Naive B cell (primary cell): Measurements from ENCODE around the gene AFF3. TPM values are rescaled to one million over a fixed set of nuclear protein-coding genes. Genes with fewer than 3 reads are reported as not detected.
"Not testable (repeated sequence)": the region's sequence is repeated elsewhere in the genome, so short reads cannot be mapped to it uniquely, and the experiment has no call there.

Experiments
- ATAC-seq, 2 donors: fragments of 150-1000 bp; cut with Tn5 transposase; 2 replicates each; pipeline ENCODE4 v1.10.0; 2021; ENCODE audit warnings: low read depth in 2 of 2, mild to moderate bottlenecking in 2 of 2, moderate library complexity in 2 of 2
- DNase-seq: peaks from one replicate; pipeline ENCODE4 v3.0.0; 2022
- H3K27ac Mint-ChIP-seq, 6 donors: one replicate each; pipeline ENCODE4 v1.8.0; 2020 to 2022; ENCODE audit warnings: mild to moderate bottlenecking in 6 of 6, mixed read lengths in 6 of 6, moderate library complexity in 5 of 6, inconsistent platforms in 2 of 6
- H3K27me3 Mint-ChIP-seq, 3 donors: one replicate each; pipeline ENCODE4 v1.8.0; 2021 to 2022; ENCODE audit warnings: mixed read lengths in 3 of 3, mild to moderate bottlenecking in 1 of 3
- H3K36me3 Mint-ChIP-seq, 2 donors: one replicate each; pipeline ENCODE4 v1.8.0; 2020 to 2022; ENCODE audit warnings: mixed read lengths in 2 of 2, inconsistent platforms in 1 of 2, mild to moderate bottlenecking in 1 of 2
- H3K4me1 Mint-ChIP-seq, 3 donors: one replicate each; pipeline ENCODE4 v1.8.0; 2020 to 2022; ENCODE audit warnings: mixed read lengths in 3 of 3, inconsistent platforms in 1 of 3, mild to moderate bottlenecking in 1 of 3, moderate library complexity in 1 of 3
- H3K4me3 Mint-ChIP-seq, 8 donors: one replicate each; pipeline ENCODE4 v1.8.0; 2020 to 2022; ENCODE audit warnings: mild to moderate bottlenecking in 8 of 8, mixed read lengths in 8 of 8, moderate library complexity in 8 of 8, inconsistent platforms in 2 of 8
- H3K9me3 Mint-ChIP-seq, 7 donors: one replicate each; pipeline ENCODE4 v1.8.0; 2020 to 2022; ENCODE audit warnings: mixed read lengths in 7 of 7, mild to moderate bottlenecking in 5 of 7, inconsistent platforms in 2 of 7, moderate library complexity in 1 of 7
- polyA plus RNA-seq, 6 donors: library from polyadenylated mRNA; unstranded; fragments of 300-500 nt; fragmentation: Illumina TruSeq; gene quantifications; one replicate each; pipeline ENCODE4 v1.2.3, GENCODE V29; 2021; ENCODE audit warnings: low read depth in 6 of 6

Gene AFF3
- polyA plus RNA-seq, 6 donors from 2014 or later: 43.8 to 255 (median 96.8) TPM

- ATAC-seq (no peak), DNase-seq (no peak)
- Mint-ChIP-seq H3K9me3 (peaks cover 12 to 30% (median 20%) of the 10 kb centered on the region in 7 donors), H3K4me3 (peak overlapping the region in 1 of 8 donors; percentile 30), H3K36me3 (peaks cover 54 to 74% of the 10 kb centered on the region in 2 donors), H3K27me3 (no peaks in the 10 kb centered on the region), H3K27ac (peak overlapping the region in 4 of 6 donors; percentile 49 to 96 (median 74)), H3K4me1 (peaks cover 56 to 67% (median 57%) of the 10 kb centered on the region in 3 donors)
Measured at GRCh38 chr2:99777656-99778290, 364.6 kb downstream of the AFF3 start.

- H3K36me3 Mint-ChIP-seq: peaks cover 55 to 71% of the 10 kb centered on the region in 2 donors
- no peaks in the 10 kb centered on the region for H3K27me3 Mint-ChIP-seq
- H3K4me1 Mint-ChIP-seq: peaks cover 63 to 73% (median 64%) of the 10 kb centered on the region in 3 donors
- ATAC-seq (no peak), DNase-seq (no peak)
- H3K4me3 Mint-ChIP-seq: peak overlapping the region in 1 of 8 donors; percentile 4
- H3K9me3 Mint-ChIP-seq: peaks cover 12 to 30% (median 20%) of the 10 kb centered on the region in 7 donors
- peak overlapping the region in 3 of 6 donors; percentile 49 to 73 (median 62) for H3K27ac Mint-ChIP-seq
Measured at GRCh38 chr2:99776906-99777646, 365.3 kb downstream of the AFF3 start.

- peak overlapping the region in 1 of 8 donors; percentile 21 for H3K4me3 Mint-ChIP-seq
- H3K27me3 Mint-ChIP-seq: no peaks in the 10 kb centered on the region
- peak overlapping the region in 3 of 6 donors; percentile 16 to 67 (median 16) for H3K27ac Mint-ChIP-seq
- H3K9me3 Mint-ChIP-seq: peaks cover 12 to 30% (median 20%) of the 10 kb centered on the region in 7 donors
- DNase-seq (no peak), ATAC-seq (no peak)
- peaks cover 59 to 71% of the 10 kb centered on the region in 2 donors for H3K36me3 Mint-ChIP-seq
- peaks cover 71 to 79% (median 71%) of the 10 kb centered on the region in 3 donors for H3K4me1 Mint-ChIP-seq
Measured at GRCh38 chr2:99776206-99776905, 366.0 kb downstream of the AFF3 start.

GRCh38 chr2:99775585-99775984 lies 366.8 kb downstream of the AFF3 start:
- Mint-ChIP-seq H3K4me1 (peaks cover 73 to 76% (median 75%) of the 10 kb centered on the region in 3 donors), H3K36me3 (peaks cover 59 to 71% of the 10 kb centered on the region in 2 donors), H3K4me3 (peak overlapping the region in 1 of 8 donors; percentile 1), H3K9me3 (peaks cover 12 to 25% (median 19%) of the 10 kb centered on the region in 7 donors), H3K27me3 (no peaks in the 10 kb centered on the region), H3K27ac (peak overlapping the region in 3 of 6 donors; percentile 9 to 69 (median 52))
- ATAC-seq: no peak
- no peak for DNase-seq

- Mint-ChIP-seq H3K27ac (peak overlapping the region; percentile 51 to 93 (median 82)), H3K4me3 (peak overlapping the region in 7 of 8 donors; percentile 1 to 87 (median 51))
Measured at GRCh38 chr2:99773642-99774041, 368.7 kb downstream of the AFF3 start.

GRCh38 chr2:99772591-99773331 lies 369.6 kb downstream of the AFF3 start:
- Mint-ChIP-seq H3K36me3 (peaks cover 48 to 59% of the 10 kb centered on the region in 2 donors), H3K27ac (peak overlapping the region; percentile 78 to 93 (median 88)), H3K4me3 (peak overlapping the region; percentile 1 to 87 (median 48)), H3K9me3 (peaks cover 0 to 11% (median 7%) of the 10 kb centered on the region in 7 donors), H3K4me1 (peaks cover 71 to 73% (median 72%) of the 10 kb centered on the region in 3 donors), H3K27me3 (no peaks in the 10 kb centered on the region)
- ATAC-seq: peak; percentile 75 to 84
- peak; percentile 21 for DNase-seq

More at GRCh38 chr2:99773642-99774041, 368.7 kb downstream of the AFF3 start:
- peak in 1 of 2 donors; percentile 23 for ATAC-seq
- not testable (repeated sequence) for H3K27me3 Mint-ChIP-seq, DNase-seq
- Mint-ChIP-seq H3K9me3 (peaks cover 3 to 16% (median 8%) of the 10 kb centered on the region in 7 donors), H3K4me1 (peaks cover 76 to 78% (median 78%) of the 10 kb centered on the region in 3 donors), H3K36me3 (peaks cover 53 to 66% of the 10 kb centered on the region in 2 donors)

GRCh38 chr2:99771681-99772333 lies 370.6 kb downstream of the AFF3 start:
- Mint-ChIP-seq H3K27me3 (no peaks in the 10 kb centered on the region), H3K27ac (peak overlapping the region; percentile 78 to 93 (median 88)), H3K4me1 (peaks cover 68 to 69% (median 68%) of the 10 kb centered on the region in 3 donors), H3K36me3 (peaks cover 46 to 49% of the 10 kb centered on the region in 2 donors), H3K9me3 (peaks cover 0 to 11% (median 7%) of the 10 kb centered on the region in 7 donors), H3K4me3 (peak overlapping the region; percentile 6 to 76 (median 62))
- DNase-seq (peak; percentile 5), ATAC-seq (peak in 1 of 2 donors; percentile 14)

- Mint-ChIP-seq H3K36me3 (peaks cover 41 to 45% of the 10 kb centered on the region in 2 donors), H3K27ac (peak overlapping the region in 4 of 6 donors; percentile 6 to 78 (median 54)), H3K9me3 (peaks cover 0 to 10% (median 7%) of the 10 kb centered on the region in 7 donors), H3K4me3 (peak overlapping the region in 2 of 8 donors; percentile 44 to 52), H3K27me3 (no peaks in the 10 kb centered on the region), H3K4me1 (peaks cover 62 to 69% (median 63%) of the 10 kb centered on the region in 3 donors)
- ATAC-seq: no peak
- DNase-seq: no peak
Measured at GRCh38 chr2:99770876-99771275, 371.5 kb downstream of the AFF3 start.

- H3K27ac Mint-ChIP-seq: peak overlapping the region in 2 of 6 donors; percentile 39 to 82
- DNase-seq: no peak
- no peak for ATAC-seq
- H3K4me3 Mint-ChIP-seq: no peak overlapping the region
- H3K27me3 Mint-ChIP-seq: no peaks in the 10 kb centered on the region
- H3K4me1 Mint-ChIP-seq: peaks cover 25 to 38% (median 36%) of the 10 kb centered on the region in 3 donors
- peaks cover 0 to 8% (median 6%) of the 10 kb centered on the region in 7 donors for H3K9me3 Mint-ChIP-seq
- peaks cover 18 to 30% of the 10 kb centered on the region in 2 donors for H3K36me3 Mint-ChIP-seq
Measured at GRCh38 chr2:99765731-99766318, 376.6 kb downstream of the AFF3 start.

- Mint-ChIP-seq H3K27me3 (no peaks in the 10 kb centered on the region), H3K9me3 (no peaks in the 10 kb centered on the region), H3K27ac (peak overlapping the region in 1 of 6 donors; percentile 67), H3K4me3 (no peak overlapping the region), H3K4me1 (peaks cover 22 to 34% (median 32%) of the 10 kb centered on the region in 3 donors), H3K36me3 (peaks cover 3 to 16% of the 10 kb centered on the region in 2 donors)
- ATAC-seq (no peak), DNase-seq (no peak)
Measured at GRCh38 chr2:99763764-99764163, 378.6 kb downstream of the AFF3 start.

- DNase-seq (no peak), ATAC-seq (no peak)
- H3K4me3 Mint-ChIP-seq: no peak overlapping the region
- H3K27ac Mint-ChIP-seq: peak overlapping the region in 2 of 6 donors; percentile 39 to 49
- no peaks in the 10 kb centered on the region for H3K27me3 Mint-ChIP-seq
- peaks cover 0 to 12% of the 10 kb centered on the region in 2 donors for H3K36me3 Mint-ChIP-seq
- peaks cover 20 to 32% (median 29%) of the 10 kb centered on the region in 3 donors for H3K4me1 Mint-ChIP-seq
- no peaks in the 10 kb centered on the region for H3K9me3 Mint-ChIP-seq
Measured at GRCh38 chr2:99762714-99763113, 379.7 kb downstream of the AFF3 start.
